GOT3 (cell line): ENCODE data around the gene SLC25A27.
"Not testable (repeated sequence)": the region's sequence is repeated elsewhere in the genome, so short reads cannot be mapped to it uniquely, and the experiment has no call there.

Experiments
- DNase-seq: peaks from one replicate; lab custom pipeline; 2025; ENCODE audit warnings: mixed read lengths; lab: John Stamatoyannopoulos, UW

Gene SLC25A27

GRCh38 chr6:46652603-46653438 is at the start of gene SLC25A27, which contains the start of gene CYP39A1:
TSS of gene SLC25A27 (plus strand) at chr6:46652975. CDS start at chr6:46653193, 218 bp downstream.
TSS of gene CYP39A1 (minus strand) at chr6:46652818. CDS start at chr6:46652582, 236 bp downstream.
- peak; percentile 72 for DNase-seq

GRCh38 chr6:46605091-46605797 is 47.5 kb upstream of the SLC25A27 start:
- no peak for DNase-seq

GRCh38 chr6:46606338-46606737 is 46.4 kb upstream of the SLC25A27 start:
- no peak for DNase-seq

GRCh38 chr6:46610862-46611553 is 41.8 kb upstream of the SLC25A27 start:
- DNase-seq: no peak

- DNase-seq: no peak
These were observed 40.1 kb upstream of the SLC25A27 start for GRCh38 chr6:46612645-46613044.

GRCh38 chr6:46618726-46619125 is 34.0 kb upstream of the SLC25A27 start:
- DNase-seq: no peak

- DNase-seq: no peak
These were observed 26.4 kb upstream of the SLC25A27 start for GRCh38 chr6:46626228-46626909.

- DNase-seq: no peak
These were observed 25.8 kb upstream of the SLC25A27 start for GRCh38 chr6:46626976-46627375.

GRCh38 chr6:46628498-46628897 is 24.3 kb upstream of the SLC25A27 start:
- DNase-seq: no peak

- DNase-seq: no peak
These were observed 23.8 kb upstream of the SLC25A27 start for GRCh38 chr6:46628976-46629375.

- DNase-seq: no peak
These were observed 23.1 kb upstream of the SLC25A27 start for GRCh38 chr6:46629691-46630090.

- no peak for DNase-seq
These were observed 20.7 kb upstream of the SLC25A27 start for GRCh38 chr6:46632053-46632452.

GRCh38 chr6:46635462-46635861 is 17.3 kb upstream of the SLC25A27 start:
- DNase-seq: no peak

GRCh38 chr6:46637145-46637544 is 15.6 kb upstream of the SLC25A27 start:
- DNase-seq: no peak

- no peak for DNase-seq
These were observed 14.8 kb upstream of the SLC25A27 start for GRCh38 chr6:46637933-46638332.

- DNase-seq: no peak
These were observed 14.1 kb upstream of the SLC25A27 start for GRCh38 chr6:46638650-46639049.

- no peak for DNase-seq
These were observed 9.6 kb upstream of the SLC25A27 start for GRCh38 chr6:46642928-46643751.

GRCh38 chr6:46645265-46645664 is 7.5 kb upstream of the SLC25A27 start:
- no peak for DNase-seq

GRCh38 chr6:46648108-46648507 is 4.7 kb upstream of the SLC25A27 start:
- DNase-seq: not testable (repeated sequence)

GRCh38 chr6:46648869-46649492 is 3.8 kb upstream of the SLC25A27 start:
- DNase-seq: no peak

GRCh38 chr6:46651006-46651405 is 1.8 kb upstream of the SLC25A27 start:
- no peak for DNase-seq
